ENCODE data around the gene PTBP2. TPM values are rescaled to one million over a fixed set of nuclear protein-coding genes. Genes with fewer than 3 reads are reported as not detected.

PTBP2 gene
- total and polyA plus RNA-seq, 2 experiments from 2014 or later: 8.3 to 9.6 TPM

DNA sequence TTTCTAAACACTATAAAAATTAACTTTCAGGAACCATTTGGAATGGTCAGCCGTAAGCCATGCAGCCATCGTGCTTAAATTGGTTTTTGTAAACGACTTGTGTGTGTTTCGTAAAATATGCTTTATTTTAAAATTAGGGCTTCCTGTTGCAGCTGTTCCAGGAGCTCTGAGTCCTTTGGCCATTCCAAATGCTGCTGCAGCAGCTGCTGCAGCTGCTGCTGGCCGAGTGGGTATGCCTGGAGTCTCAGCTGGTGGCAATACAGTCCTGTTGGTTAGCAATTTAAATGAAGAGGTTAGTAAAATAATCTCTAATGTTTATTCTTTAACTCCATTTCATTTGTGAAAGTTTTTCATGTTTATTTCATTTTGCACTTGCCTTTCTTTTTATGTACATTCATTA, 83.1 kb downstream of the PTBP2 start:
- no peaks in the 10 kb centered on the region for H3K9me3 ChIP-seq (ENCODE audit: low read depth)
- H3K36me3 ChIP-seq (ENCODE audit: low read depth): peaks cover 32% of the 10 kb centered on the region
- DNase-seq: no peak
- H3K4me1 ChIP-seq (ENCODE audit: insufficient read depth): no peaks in the 10 kb centered on the region
- H3K4me3 ChIP-seq: no peak overlapping the region
- in situ Hi-C loops (cut with MboI): no loop called here
- H3K9ac ChIP-seq: no peak overlapping the region
- 76 to 81% methylated on average over 5 of the region's 5 CpGs for WGBS, 2 experiments (ENCODE audit: low coverage in 1 of 2, low lambda C conversion rate in 2 of 2, missing lambda C conversion rate in 2 of 2)
- peaks cover 29% of the 10 kb centered on the region for H3K79me2 ChIP-seq (ENCODE audit: insufficient read depth)
- no peak overlapping the region for H3K27ac ChIP-seq
- H2AFZ ChIP-seq: no peak overlapping the region
- H3K27me3 ChIP-seq (replicated peaks; ENCODE audit: insufficient read depth): no peaks in the 10 kb centered on the region
- H3K4me2 ChIP-seq (ENCODE audit: unreplicated experiment): no peak overlapping the region
- H4K20me1 ChIP-seq (ENCODE audit: insufficient read depth): no peaks in the 10 kb centered on the region
- TF ChIP-seq EZH2 (IDR thresholded peaks at IDR 0.05; ENCODE audit: insufficient read depth, poor library complexity, severe bottlenecking) (no peak), EZH2phosphoT487 (IDR thresholded peaks at IDR 0.05; ENCODE audit: insufficient read depth, low read depth) (no peak)
- H3K9me2 ChIP-seq (ENCODE audit: insufficient read depth): no peaks in the 10 kb centered on the region
- peaks cover 5% of the 10 kb centered on the region; the same call in 1 of the 2 replicates for H3F3A ChIP-seq (ENCODE audit: insufficient read depth)

DNA sequence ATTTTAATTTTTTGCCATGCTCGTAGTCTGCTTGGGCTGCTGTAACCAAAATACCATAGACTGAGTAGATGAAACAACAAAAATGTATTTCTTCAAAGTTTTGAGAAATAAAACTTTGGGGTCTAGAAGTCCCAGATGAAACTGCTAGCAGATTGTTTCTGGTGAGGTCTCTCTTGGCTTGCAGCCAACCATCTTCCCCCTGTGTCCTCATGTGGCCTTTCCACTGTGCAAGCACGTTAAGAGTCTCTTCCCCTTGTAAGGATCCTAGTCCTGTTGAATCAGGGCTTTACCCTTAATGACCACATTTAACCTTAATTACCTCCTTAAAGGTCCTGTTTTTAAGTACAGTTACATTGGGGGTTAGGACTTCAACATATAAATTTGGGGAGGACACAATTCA, 86.6 kb downstream of the PTBP2 start:
- H4K20me1 ChIP-seq (ENCODE audit: insufficient read depth): no peaks in the 10 kb centered on the region
- H3K79me2 ChIP-seq (ENCODE audit: insufficient read depth): peaks cover 29% of the 10 kb centered on the region
- peaks cover 5% of the 10 kb centered on the region; the same call in 1 of the 2 replicates for H3F3A ChIP-seq (ENCODE audit: insufficient read depth)
- H2AFZ ChIP-seq: no peak overlapping the region
- no peak overlapping the region for H3K4me3 ChIP-seq
- H3K9me3 ChIP-seq (ENCODE audit: low read depth): no peaks in the 10 kb centered on the region
- H3K4me2 ChIP-seq (ENCODE audit: unreplicated experiment): no peak overlapping the region
- no peak overlapping the region for H3K9ac ChIP-seq
- TF ChIP-seq EZH2 (IDR thresholded peaks at IDR 0.05; ENCODE audit: insufficient read depth, poor library complexity, severe bottlenecking) (no peak), EZH2phosphoT487 (IDR thresholded peaks at IDR 0.05; ENCODE audit: insufficient read depth, low read depth) (no peak)
- no peak overlapping the region for H3K27ac ChIP-seq
- H3K9me2 ChIP-seq (ENCODE audit: insufficient read depth): no peaks in the 10 kb centered on the region
- peaks cover 53% of the 10 kb centered on the region for H3K36me3 ChIP-seq (ENCODE audit: low read depth)
- no peaks in the 10 kb centered on the region for H3K4me1 ChIP-seq (ENCODE audit: insufficient read depth)
- H3K27me3 ChIP-seq (replicated peaks; ENCODE audit: insufficient read depth): no peaks in the 10 kb centered on the region
- no peak for DNase-seq
- WGBS, 2 experiments (ENCODE audit: low coverage in 1 of 2, low lambda C conversion rate in 2 of 2, missing lambda C conversion rate in 2 of 2): 75 to 77% methylated on average over 2 of the region's 2 CpGs
- in situ Hi-C loops (cut with MboI): no loop called here

DNA sequence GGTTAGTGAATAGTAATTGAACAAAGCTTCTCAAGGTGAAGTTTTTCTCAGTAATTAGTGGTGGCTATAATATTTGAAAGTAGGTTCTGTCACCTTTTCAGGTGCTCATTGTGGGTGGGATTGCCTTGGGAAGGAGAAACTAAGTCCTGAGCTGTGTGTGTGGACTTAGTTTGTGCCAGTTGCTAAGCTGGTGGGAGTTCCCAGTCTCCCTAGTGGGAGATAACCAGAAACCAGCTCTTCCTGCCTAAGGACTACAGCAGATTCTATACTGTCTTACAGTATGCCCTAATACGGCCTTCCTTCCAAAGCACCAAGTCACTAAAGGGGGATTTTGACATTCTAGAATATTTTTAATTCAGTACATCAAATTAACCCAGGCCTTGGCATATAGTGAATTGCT, 94.3 kb downstream of the PTBP2 start:
- Histone ChIP-seq H3K4me1 (ENCODE audit: insufficient read depth) (no peaks in the 10 kb centered on the region), H2AFZ (no peak overlapping the region), H3K4me2 (ENCODE audit: unreplicated experiment) (no peak overlapping the region), H3K79me2 (ENCODE audit: insufficient read depth) (no peaks in the 10 kb centered on the region), H3F3A (ENCODE audit: insufficient read depth) (no peaks in the 10 kb centered on the region), H3K4me3 (no peak overlapping the region), H4K20me1 (ENCODE audit: insufficient read depth) (no peaks in the 10 kb centered on the region), H3K9me3 (ENCODE audit: low read depth) (no peaks in the 10 kb centered on the region), H3K9me2 (ENCODE audit: insufficient read depth) (no peaks in the 10 kb centered on the region), H3K27ac (no peak overlapping the region), H3K9ac (no peak overlapping the region), H3K27me3 (replicated peaks; ENCODE audit: insufficient read depth) (no peaks in the 10 kb centered on the region), H3K36me3 (ENCODE audit: low read depth) (peaks cover 59% of the 10 kb centered on the region; the same call in 1 of the 2 replicates)
- no peak for DNase-seq
- WGBS, 2 experiments (ENCODE audit: low coverage in 1 of 2, low lambda C conversion rate in 2 of 2, missing lambda C conversion rate in 2 of 2): 100% methylated on average over 1 of the region's 1 CpG
- in situ Hi-C loops (cut with MboI): no loop called here
- no peak for TF ChIP-seq EZH2 (IDR thresholded peaks at IDR 0.05; ENCODE audit: insufficient read depth, poor library complexity, severe bottlenecking)
- TF ChIP-seq EZH2phosphoT487 (IDR thresholded peaks at IDR 0.05; ENCODE audit: insufficient read depth, low read depth): no peak

DNA sequence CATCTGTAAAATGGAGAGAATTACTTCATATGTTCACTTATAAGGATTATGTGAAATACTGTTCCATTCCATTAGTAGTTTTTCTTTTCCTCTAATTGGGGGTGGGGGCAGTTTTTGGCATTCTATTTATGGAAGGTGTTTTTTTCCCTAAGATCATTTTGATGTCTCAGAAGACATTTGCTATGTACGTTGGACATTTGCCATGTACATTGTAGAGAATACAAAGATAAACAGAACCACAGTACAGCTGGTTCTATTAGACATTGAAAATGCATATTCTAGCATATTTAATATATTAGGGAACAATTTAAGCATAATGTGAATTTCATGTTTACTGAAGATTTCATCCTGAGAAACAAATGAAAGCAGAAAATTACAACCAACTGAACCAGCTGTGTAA, 98.5 kb downstream of the PTBP2 start:
- Histone ChIP-seq H3K9me3 (ENCODE audit: low read depth) (no peaks in the 10 kb centered on the region), H3F3A (ENCODE audit: insufficient read depth) (no peaks in the 10 kb centered on the region), H3K9ac (no peak overlapping the region), H3K4me2 (ENCODE audit: unreplicated experiment) (no peak overlapping the region), H3K9me2 (ENCODE audit: insufficient read depth) (no peaks in the 10 kb centered on the region), H3K4me3 (no peak overlapping the region), H4K20me1 (ENCODE audit: insufficient read depth) (no peaks in the 10 kb centered on the region), H3K27me3 (replicated peaks; ENCODE audit: insufficient read depth) (no peaks in the 10 kb centered on the region), H3K27ac (no peak overlapping the region), H3K36me3 (ENCODE audit: low read depth) (peaks cover 31% of the 10 kb centered on the region; the same call in 1 of the 2 replicates), H3K79me2 (ENCODE audit: insufficient read depth) (no peaks in the 10 kb centered on the region), H2AFZ (no peak overlapping the region), H3K4me1 (ENCODE audit: insufficient read depth) (no peaks in the 10 kb centered on the region)
- TF ChIP-seq EZH2phosphoT487 (IDR thresholded peaks at IDR 0.05; ENCODE audit: insufficient read depth, low read depth): no peak
- no peak for TF ChIP-seq EZH2 (IDR thresholded peaks at IDR 0.05; ENCODE audit: insufficient read depth, poor library complexity, severe bottlenecking)
- in situ Hi-C loops (cut with MboI): no loop called here
- 65 to 68% methylated on average over 1 of the region's 1 CpG for WGBS, 2 experiments (ENCODE audit: low coverage in 1 of 2, low lambda C conversion rate in 2 of 2, missing lambda C conversion rate in 2 of 2)
- no peak for DNase-seq

DNA sequence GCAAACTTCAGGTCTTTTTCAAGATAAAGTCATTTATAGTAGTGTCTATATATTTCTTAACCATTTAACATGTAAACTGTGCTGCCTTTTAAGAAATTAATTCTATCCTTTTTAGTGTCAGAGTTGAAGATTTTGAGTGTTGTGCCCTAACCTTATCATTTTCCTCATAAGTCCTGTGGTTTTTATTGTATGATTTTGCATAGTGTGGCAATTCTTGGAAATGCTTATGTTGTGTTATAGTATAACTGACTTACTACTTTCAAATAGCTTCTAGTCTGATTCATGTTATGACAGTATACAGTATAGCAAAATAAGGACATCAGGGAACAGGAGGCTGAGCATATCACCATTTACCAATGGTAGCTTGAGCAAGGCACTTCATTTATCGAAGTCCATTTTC, 99.1 kb downstream of the PTBP2 start:
- TF ChIP-seq EZH2phosphoT487 (IDR thresholded peaks at IDR 0.05; ENCODE audit: insufficient read depth, low read depth): no peak
- TF ChIP-seq EZH2 (IDR thresholded peaks at IDR 0.05; ENCODE audit: insufficient read depth, poor library complexity, severe bottlenecking): no peak
- H3K4me2 ChIP-seq (ENCODE audit: unreplicated experiment): no peak overlapping the region
- no peak for DNase-seq
- no peaks in the 10 kb centered on the region for H3K9me3 ChIP-seq (ENCODE audit: low read depth)
- no peak overlapping the region for H3K9ac ChIP-seq
- no peak overlapping the region for H3K27ac ChIP-seq
- H4K20me1 ChIP-seq (ENCODE audit: insufficient read depth): no peaks in the 10 kb centered on the region
- no peak overlapping the region for H2AFZ ChIP-seq
- H3F3A ChIP-seq (ENCODE audit: insufficient read depth): no peaks in the 10 kb centered on the region
- in situ Hi-C loops (cut with MboI): no loop called here
- 94% methylated on average over 1 of the region's 1 CpG for WGBS, 2 experiments (ENCODE audit: low coverage in 1 of 2, low lambda C conversion rate in 2 of 2, missing lambda C conversion rate in 2 of 2)
- H3K27me3 ChIP-seq (replicated peaks; ENCODE audit: insufficient read depth): no peaks in the 10 kb centered on the region
- peaks cover 26% of the 10 kb centered on the region; the same call in 1 of the 2 replicates for H3K36me3 ChIP-seq (ENCODE audit: low read depth)
- H3K79me2 ChIP-seq (ENCODE audit: insufficient read depth): no peaks in the 10 kb centered on the region
- no peaks in the 10 kb centered on the region for H3K9me2 ChIP-seq (ENCODE audit: insufficient read depth)
- no peak overlapping the region for H3K4me3 ChIP-seq
- no peaks in the 10 kb centered on the region for H3K4me1 ChIP-seq (ENCODE audit: insufficient read depth)

All from GM23248 (cell line).